Measurements from ENCODE around the gene H2BK1.

Gene H2BK1

DNA sequence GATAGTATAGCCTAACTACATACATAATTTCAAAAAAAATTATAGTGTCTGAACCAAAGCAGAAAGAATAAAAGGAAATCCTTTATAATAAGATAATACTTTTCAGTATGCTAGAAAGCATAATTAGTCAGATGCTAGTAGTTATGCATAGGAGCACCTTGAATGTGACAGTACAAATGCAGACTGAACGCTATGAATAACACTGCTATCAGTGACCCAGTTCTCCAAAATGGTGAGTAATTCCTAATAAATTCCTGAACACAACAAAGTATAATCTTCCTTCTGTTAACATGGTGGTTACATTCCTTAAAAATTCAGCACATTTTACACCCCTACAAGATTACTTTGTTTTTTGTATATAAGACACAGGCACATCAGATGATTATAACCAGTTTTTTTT lies 20.8 kb upstream of the H2BK1 start:
- DNase-seq = no peak

GRCh38 chr7:151229249-151229648 lies 19.0 kb upstream of the H2BK1 start:
- no peak for DNase-seq

DNA sequence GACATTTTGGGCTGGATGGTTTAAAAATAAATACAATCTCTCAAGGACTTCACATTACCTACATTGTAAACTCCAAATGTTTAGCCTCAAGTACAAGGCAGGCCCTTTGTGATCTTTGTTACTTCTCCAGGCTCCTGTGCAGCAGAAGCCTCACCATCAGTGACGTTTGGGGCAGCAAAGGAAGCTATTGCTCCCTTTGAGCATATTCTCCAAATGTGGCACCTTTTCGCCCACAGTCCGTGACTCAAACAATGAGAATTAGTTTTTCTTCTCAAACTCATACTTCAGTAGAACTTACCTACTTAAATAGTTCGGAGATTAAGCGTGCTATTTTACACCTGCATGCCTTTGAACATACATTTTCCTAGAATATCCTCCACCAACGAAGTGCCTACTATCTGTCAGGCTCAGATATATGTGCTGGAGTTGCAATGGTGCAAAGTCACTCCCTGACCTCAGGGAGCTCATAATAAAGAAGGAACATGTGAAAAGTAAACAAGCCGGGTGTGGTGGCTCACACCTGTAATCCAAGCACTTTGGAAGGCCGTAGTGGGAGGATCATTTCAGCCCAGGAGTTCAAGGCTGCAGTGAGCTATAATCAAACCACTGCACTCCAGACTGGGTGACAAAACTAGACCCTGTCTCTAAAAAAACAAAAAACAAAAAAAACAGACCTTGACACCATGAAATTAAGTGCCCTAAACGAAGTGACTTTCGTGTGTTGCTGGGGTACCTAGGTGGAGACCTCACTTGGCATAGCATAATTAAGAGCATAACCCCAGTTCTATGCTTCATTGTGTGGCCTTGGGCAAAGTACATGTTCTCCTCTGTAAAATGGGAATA lies 18.0 kb upstream of the H2BK1 start:
- DNase-seq = no peak

GRCh38 chr7:151226875-151227782 lies 16.8 kb upstream of the H2BK1 start, which contains the start of gene ABCF2:
Gene ABCF2, minus strand, starts transcription at chr7:151227205. Its CDS starts 747 bp downstream, at chr7:151226458.
- DNase-seq = peak; percentile 90

GRCh38 chr7:151226560-151226874 lies 16.2 kb upstream of the H2BK1 start:
- no peak for DNase-seq

DNA sequence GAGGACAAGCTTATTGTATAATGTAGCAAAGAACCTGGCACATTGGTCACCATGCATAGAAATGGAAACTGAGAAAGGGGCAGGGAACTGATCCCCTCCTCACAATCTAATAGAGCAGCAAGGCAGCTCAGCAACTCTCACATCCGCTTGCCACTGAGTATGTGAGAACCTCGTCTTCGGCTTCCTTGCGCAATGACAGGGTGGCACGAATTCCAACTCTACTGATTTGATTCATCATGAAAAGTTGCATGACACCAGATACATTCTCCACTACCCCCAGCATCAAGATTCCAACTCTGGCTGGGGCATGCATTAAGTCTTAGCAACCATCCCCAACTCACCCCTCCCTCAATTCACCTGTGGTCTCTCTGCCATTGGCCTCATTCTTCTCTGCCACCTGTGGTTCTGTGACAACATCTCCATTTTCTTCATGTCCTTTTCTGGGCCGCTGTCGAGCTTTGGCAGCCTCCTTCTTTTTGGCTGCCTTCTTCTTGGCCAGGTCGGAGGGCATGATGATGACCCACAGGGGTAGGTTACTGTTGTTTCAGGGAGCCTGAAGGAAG lies 15.7 kb upstream of the H2BK1 start:
- DNase-seq = no peak

DNA sequence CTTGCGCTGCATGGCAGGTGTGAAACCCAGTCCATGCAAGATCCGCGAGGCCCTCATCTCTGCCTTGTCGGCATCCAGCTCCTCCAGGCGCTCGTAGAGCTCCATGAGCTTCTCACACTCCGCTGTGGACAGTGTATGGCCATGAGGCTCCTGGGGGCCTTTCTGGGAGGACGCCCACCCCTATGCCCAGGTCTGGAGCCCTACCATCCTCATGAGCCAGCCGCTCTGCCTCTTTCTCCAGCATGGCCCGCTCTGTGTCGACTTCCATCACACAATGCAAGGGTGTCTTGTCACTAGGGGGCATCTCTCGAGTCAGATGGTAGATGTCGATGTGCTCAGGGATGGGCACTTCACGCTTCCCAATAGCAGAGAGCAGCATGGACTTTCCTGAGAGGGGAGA lies 13.4 kb upstream of the H2BK1 start:
- no peak for DNase-seq

DNA sequence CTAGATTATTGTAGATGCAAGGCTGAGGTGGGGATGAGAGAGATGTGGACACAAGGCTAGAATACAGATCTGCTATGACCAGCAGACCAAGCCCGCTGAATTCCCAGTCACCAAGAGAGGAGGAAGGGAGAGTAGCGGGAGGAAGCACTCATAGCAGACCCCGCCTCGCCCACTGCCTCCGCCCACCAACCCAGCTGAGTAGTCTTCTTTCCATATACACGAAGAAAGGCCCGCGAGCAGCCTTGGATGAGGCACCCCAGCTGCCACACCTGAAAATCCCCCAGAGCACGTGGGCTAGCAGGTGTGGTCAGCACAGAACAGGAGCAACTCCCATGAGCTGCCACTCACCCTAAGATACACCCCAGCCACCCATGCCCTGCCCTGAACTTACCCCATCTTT lies 7.9 kb upstream of the H2BK1 start:
- DNase-seq = no peak

GRCh38 chr7:151215396-151215795 lies 5.1 kb upstream of the H2BK1 start:
- no peak for DNase-seq

DNA sequence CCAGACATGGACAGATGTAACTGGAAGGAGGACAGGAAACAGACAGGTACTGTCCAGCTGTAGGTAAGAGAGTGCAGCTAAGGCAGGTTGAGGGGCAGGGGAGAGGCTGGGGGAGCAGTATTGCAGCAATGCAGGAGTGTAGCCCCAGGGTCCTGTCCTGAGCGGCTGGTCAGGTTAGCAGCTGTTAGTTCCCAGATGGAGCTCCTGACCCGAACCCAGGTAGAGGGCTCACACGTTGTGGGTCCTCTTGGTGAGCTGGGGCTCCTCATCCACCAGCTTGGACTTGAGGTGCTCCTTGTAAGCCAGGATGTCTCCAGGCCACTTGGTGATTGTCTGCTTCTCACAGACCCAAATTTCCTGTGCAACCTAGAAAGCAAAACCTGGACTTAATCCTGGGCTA lies 3.5 kb upstream of the H2BK1 start:
- DNase-seq = no peak

DNA sequence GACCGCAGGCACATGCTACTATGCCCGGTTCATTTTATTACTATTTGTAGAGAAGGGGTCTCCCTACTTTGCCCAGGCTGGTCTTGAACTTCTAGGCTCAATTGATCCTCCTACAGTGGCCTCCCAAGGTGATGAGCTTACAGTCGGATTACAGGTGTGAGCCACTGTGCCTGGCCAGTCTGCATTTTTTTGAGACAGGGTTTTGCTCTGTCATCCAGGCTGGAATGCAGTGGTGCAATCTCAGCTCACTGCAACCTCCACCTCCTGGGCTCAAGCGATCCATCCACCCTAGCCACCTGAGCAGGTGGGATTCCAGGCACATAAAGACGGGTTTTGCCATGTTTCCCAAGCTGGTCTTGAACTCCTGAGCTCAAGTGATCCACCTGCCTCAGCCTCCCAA lies 2.3 kb upstream of the H2BK1 start:
- DNase-seq = no peak

GRCh38 chr7:151211155-151211772 lies 976 bp upstream of the H2BK1 start:
- no peak for DNase-seq

- no peak for DNase-seq
Observed at GRCh38 chr7:151209588-151209987, 700 bp downstream of the H2BK1 start.

DNA sequence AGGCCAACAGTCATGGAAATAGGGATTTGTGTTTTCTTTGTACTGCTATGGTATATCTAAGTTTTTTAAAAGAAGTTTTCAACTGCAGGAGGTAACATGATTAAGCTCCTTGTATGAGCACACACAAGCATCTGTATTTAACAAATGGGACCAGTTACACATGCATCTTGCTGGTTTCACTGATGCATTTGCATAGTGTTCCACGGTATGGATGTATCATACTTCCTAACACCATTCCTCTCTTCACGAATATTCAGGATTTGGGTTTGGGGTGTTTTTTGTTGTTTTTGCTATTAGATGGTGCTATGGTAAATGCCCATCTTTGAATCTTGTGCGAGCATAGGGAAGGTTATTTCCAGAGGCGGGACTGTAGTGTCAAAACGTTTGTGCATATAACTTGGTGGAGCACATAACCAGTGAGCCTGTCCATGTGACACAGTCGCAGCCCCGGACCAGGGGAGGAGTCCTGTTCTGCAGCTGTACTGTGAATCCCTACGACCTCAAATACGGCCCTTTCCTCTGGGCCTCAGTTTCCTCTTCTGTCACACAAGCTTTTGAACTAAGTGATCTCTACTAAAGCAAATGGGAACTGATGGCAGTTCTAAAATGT lies 1.9 kb downstream of the H2BK1 start:
- DNase-seq = no peak

DNA sequence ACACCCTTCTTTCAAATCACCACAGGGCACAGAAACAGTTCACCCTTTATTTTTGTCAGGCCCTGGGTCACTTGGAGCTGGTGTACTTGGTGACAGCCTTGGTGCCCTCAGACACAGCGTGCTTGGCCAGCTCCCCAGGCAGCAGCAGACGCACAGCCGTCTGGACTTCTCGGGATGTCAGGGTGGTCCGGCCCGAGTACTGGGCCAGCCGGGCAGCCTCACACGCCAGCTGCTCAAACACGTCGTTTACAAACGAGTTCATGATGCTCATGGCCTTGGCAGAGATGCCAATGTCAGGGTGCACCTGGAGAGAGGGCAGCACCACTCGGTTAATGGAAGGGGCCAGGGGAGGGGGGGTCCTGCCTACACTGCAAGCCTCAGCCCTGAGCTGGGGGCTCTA lies 2.5 kb downstream of the H2BK1 start:
- DNase-seq = no peak

DNA sequence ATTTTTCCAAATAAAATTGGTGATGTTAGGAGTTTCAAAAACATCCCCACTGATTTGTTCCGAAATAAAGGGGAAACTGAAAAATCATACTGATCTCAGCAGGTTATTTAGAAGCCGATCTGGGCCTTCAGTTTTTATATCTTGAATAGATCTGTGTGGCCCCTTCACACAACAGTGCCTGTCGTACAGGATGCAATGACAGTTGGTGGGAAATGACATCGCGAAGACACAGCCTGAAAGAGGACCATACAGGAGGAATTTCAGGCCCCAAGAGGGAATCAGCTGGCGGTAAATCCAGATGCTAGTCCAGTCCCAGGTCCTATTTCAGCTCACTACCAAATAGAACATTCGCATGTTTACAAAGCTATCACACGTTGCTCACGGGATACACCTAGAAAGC lies 3.0 kb downstream of the H2BK1 start:
- DNase-seq = no peak

DNA sequence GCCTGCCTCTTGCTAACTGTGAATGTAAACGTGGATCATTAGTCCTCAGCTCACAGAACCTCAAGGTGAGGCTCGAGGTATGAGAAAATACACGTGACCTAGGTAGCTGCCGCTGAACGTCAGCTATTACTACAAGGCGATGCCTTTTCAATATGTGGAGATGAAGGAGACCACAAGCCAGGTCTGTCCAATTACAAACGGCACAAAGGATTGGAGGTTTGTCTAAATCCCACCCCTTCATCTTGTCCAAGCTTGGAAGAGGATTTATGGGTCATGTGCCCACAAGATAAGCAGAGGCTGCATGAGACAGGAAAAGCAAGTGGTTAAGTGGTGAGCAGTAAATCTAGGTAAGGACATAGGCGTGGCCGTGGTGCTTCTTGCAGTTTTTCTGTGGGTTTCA lies 3.4 kb downstream of the H2BK1 start:
- DNase-seq = no peak

DNA sequence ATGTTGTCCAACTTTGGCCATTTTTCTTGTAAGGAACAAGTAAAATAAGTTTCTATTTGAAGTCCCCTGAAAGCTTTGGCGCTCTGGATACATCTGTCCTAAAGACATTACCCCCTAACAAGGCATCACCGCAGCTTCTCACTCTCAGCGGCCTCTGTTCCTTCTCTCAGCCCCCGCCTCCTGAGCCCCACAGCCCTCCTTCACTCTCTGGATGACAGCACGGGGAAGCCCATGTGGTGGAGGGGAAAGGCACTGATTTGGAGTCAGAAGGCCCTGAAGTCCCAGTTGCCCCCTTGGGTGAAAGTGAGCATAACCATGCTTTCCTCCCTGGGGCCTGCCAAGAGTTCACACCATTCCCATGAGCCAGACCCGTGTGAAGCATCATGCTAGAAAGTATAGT lies 4.6 kb downstream of the H2BK1 start:
- DNase-seq = no peak

DNA sequence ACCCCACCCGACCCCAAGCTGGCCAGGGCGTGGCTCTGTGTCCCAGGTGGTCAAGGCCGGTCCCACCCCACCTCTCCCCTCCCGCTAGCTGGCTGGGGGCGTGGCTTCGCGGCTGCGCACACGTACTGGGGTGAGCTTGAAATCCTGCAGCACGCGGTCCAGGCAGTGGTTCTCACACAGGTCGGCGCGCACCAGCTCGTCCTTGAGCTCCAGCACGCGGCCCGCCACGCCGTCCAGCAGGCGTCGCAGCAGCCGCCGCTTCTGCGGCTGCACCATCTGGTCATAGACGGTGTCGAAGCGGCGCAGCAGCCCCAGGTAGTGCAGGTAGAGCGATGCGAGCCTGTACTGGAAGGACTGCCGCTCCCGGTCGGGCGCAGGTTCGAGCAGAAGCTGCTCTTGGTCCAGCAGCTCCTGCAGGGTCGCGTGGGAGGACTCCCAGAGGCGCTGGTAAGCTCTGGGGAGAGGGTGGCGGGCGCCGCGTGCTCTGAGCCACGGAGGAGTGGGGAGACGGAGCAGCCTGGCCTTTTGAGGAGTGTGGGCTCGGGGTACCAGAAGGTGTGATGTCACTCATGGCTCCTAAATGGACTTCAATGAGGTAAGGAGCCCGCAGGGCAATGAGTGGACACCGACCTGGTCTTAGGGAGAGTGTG lies 5.8 kb downstream of the H2BK1 start:
- no peak for DNase-seq

DNA sequence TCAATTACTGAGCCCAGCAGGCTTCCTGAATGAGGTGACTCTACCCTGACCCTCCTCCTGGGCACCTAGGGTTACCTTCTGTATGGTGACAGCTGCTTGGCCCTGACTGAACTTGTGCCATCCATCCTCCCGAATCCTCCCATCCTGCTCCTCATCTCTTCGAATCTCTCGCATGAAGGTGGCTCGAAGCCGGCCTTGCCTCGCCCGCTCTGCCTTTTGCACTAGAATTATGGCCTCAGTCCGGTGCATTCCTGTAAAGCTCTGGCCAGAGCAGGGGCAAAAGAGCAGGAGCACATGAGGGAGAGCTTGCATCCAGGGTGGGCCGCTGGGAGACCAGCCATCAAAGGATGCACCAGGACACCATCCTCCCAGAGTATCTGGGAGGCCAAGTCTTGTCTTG lies 7.5 kb downstream of the H2BK1 start:
- DNase-seq = no peak

- DNase-seq = no peak
Observed at GRCh38 chr7:151201751-151202150, 8.5 kb downstream of the H2BK1 start.

GRCh38 chr7:151201344-151201743 lies 8.9 kb downstream of the H2BK1 start:
- DNase-seq = no peak
